Spleen (tissue), 7 donors: ENCODE results near the gene RERE.

ENCODE experiments used
- POLR2AphosphoS5 ChIP-seq, 3 donors: sonication (generic); formaldehyde crosslinking; IDR thresholded peaks; one replicate each; pipeline ENCODE4 v1.5.1; 2017; ENCODE audit warnings: antibody characterized with exemption in 3 of 3
- TF ChIP-seq, protein P1 (sequence below), 11 experiments: fragments of 200-600 bp in 7 of 11; fragments of 450-650 bp in 4 of 11; sonication (generic) in 4 of 11; IDR thresholded peaks in 8 of 11; conservative IDR thresholded peaks in 3 of 11; 1 replicate in 7 of 11; 2 replicates in 4 of 11; pipeline versions ENCODE4 v1.4.0 to v1.8.0; 2016 to 2021; ENCODE audit warnings: antibody characterized with exemption in 11 of 11, inconsistent platforms in 4 of 11, mild to moderate bottlenecking in 1 of 11
- donor health status: DM: no; HTN: no; CAD: no; lungs with moderate emphysema.
- donor health status: DM: no; HTN: no; CAD: no.
- donor health status: DM: no; HTN: no; CAD: no.

DNA sequence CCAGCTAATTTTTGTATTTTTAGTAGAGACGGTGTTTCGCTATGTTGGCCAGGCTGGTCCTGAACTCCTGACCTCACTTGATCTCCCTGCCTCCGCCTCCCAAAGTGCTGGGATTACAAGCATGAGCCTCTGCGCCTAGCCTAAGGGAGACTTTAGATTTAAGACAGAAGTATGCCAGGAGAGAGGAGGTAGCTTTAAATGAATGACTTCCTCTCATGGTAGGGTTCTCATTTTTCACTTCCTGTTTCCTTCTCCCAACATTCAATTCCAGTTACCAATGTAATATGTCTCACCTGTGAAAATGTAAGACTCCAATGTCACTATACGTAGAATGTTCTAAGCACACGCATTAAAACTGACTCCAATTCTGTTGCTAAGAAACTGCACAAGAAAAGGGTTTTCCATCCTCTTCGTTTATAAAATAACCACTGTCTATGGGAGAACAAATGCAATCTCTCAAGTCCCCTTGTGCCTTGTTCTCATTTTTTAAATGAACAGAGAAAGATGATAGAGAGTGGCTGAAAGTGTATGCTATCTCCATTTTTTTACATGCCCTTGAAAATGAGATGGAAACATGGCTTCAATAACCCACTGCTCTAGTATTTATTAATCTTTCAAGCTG is 359.6 kb downstream of the RERE start:
- TF ChIP-seq POLR2AphosphoS5 (IDR thresholded peaks at IDR 0.05), result no peak
- TF ChIP-seq, protein P1, sequence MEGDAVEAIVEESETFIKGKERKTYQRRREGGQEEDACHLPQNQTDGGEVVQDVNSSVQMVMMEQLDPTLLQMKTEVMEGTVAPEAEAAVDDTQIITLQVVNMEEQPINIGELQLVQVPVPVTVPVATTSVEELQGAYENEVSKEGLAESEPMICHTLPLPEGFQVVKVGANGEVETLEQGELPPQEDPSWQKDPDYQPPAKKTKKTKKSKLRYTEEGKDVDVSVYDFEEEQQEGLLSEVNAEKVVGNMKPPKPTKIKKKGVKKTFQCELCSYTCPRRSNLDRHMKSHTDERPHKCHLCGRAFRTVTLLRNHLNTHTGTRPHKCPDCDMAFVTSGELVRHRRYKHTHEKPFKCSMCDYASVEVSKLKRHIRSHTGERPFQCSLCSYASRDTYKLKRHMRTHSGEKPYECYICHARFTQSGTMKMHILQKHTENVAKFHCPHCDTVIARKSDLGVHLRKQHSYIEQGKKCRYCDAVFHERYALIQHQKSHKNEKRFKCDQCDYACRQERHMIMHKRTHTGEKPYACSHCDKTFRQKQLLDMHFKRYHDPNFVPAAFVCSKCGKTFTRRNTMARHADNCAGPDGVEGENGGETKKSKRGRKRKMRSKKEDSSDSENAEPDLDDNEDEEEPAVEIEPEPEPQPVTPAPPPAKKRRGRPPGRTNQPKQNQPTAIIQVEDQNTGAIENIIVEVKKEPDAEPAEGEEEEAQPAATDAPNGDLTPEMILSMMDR (IDR thresholded peaks at IDR 0.05 in 8 of 11, conservative IDR thresholded peaks at IDR 0.05 in 3 of 11), result no peak
